ENCODE measurements around the gene AQP3.
"Not testable (repeated sequence)": the region's sequence is repeated elsewhere in the genome, so short reads cannot be mapped to it uniquely, and the experiment has no call there.

- not testable (repeated sequence) for TF ChIP-seq CTCF (IDR thresholded peaks at IDR 0.05; ENCODE audit: borderline replicate concordance, extremely low read depth, low read length, poor library complexity, severe bottlenecking); EZH2 (IDR thresholded peaks at IDR 0.05; ENCODE audit: borderline replicate concordance, low read depth, low read length, severe bottlenecking)
These were observed 37.9 kb upstream of the AQP3 start for GRCh38 chr9:33485312-33485711.

Measured in DND-41 (cell line).